NCI-H1092 treated with DMSO at 0.1 percent for 48 hours (cell line): Measurements from ENCODE around the gene TUBA4B.
"Not testable (repeated sequence)": the region's sequence is repeated elsewhere in the genome, so short reads cannot be mapped to it uniquely, and the experiment has no call there.

ENCODE experiments used
- DNase-seq: peaks from one replicate; lab custom pipeline; 2025; lab: John Stamatoyannopoulos, UW

The TUBA4B gene

DNA sequence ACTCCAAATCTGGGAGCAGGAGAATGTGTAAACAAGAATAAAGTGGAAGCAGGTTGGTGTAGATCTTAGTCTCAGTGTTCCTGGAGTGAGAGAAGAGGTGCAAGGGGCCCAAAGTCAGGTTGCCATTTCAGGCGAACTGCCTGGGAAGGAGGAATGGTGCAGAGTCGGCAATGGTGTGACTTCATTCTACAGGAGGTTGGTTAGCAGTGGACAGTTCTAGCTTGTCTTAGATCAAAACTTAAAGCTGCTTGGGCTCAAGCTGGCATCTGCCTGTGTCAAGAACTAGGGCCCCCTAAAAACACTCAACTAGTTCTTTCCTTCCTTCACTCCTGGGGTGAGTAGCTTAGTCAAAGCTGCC is 4.2 kb upstream of the TUBA4B start:
- DNase-seq = no peak

DNA sequence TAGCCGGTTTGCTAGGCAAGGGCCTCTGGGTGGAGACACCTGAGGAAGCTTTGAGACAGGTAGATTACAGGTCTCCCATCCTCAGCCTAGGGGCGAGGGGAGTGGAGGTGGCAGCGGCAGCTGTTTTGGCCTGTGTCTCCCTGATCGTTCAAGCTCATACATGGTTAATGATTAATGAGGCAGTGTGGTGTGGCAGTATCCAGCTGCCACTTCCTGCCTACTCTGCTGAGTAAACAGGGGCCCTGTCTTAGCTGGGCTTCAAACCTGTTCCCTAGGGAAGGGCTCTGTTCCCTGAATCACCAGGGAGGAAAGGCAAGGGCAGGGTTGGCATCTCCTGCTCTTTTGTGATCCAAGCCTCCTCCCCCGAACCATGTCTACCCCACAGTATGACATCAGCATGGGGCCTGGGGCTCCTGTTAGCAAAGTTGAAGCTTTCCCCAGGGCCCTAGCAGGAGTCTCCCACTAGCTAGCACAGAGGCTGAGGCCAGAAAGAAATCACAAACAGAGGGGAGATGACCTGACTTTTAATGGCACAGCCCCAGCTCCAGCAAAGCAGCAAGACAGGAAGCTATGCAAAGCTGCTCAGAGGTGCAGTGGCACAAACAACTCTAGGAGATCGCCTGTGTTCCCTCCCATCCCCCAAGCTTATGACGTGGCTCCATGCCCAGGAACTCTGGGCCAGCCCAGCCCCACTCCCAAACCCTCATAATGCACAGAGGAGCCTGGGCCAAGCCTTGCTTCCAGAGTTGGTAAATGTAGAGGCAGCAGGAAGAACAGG is 3.7 kb upstream of the TUBA4B start:
- peak; percentile 12 for DNase-seq

DNA sequence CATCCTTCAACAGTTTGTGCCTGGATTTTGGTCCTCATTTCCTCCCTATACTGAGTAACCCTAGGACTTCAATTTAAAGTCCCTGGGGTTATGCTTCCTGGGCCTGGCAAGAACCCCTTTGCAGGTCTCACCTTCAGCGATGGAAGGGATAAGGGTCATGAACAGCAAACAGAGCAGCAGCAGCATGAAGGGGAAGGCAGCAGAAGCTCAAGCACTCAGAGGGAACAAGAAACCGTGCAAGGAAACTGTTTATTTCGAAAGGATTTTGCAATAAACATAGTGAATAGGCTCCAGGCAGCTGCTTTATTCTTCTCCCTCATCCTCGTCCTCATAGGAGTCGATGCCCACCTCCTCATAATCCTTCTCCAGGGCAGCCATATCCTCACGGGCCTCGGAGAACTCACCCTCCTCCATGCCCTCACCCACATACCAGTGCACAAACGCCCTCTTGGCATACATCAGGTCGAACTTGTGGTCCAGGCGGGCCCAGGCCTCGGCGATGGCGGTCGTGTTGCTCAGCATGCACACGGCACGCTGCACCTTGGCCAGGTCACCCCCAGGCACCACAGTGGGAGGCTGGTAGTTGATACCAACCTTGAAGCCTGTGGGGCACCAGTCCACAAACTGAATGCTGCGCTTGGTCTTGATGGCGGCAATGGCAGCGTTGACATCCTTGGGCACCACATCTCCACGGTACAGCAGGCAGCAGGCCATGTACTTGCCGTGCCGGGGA is 2.8 kb upstream of the TUBA4B start:
- DNase-seq = no peak

DNA sequence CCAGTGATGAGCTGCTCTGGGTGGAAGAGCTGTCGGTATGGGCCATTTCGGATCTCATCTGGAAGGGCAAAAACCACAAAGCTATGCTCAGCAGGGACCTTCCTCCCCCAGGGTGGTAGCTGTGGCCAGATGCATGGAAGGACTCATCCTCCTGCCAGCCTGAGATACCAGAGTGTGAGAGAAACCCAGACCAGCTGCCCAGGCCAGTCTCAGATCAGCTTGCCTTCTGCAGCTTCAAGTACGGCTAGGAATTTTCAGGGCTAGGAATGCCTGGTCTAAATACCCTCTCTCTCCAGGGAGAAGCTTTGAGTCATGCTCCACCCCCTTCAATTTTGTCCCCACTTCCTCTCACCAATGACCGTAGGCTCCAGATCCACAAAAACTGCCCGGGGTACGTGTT is 1.4 kb upstream of the TUBA4B start:
- DNase-seq = no peak

- DNase-seq = no peak
These were observed 959 bp upstream of the TUBA4B start for GRCh38 chr2:219252084-219252483.

GRCh38 chr2:219252570-219252899 is 508 bp upstream of the TUBA4B start:
- no peak for DNase-seq

GRCh38 chr2:219253753-219254589 is 928 bp downstream of the TUBA4B start, which contains the start of gene TUBA4A:
Gene TUBA4A (minus strand): TSS chr2:219253918. CDS start chr2:219253858, 60 bp downstream.
- DNase-seq = peak; percentile 35

DNA sequence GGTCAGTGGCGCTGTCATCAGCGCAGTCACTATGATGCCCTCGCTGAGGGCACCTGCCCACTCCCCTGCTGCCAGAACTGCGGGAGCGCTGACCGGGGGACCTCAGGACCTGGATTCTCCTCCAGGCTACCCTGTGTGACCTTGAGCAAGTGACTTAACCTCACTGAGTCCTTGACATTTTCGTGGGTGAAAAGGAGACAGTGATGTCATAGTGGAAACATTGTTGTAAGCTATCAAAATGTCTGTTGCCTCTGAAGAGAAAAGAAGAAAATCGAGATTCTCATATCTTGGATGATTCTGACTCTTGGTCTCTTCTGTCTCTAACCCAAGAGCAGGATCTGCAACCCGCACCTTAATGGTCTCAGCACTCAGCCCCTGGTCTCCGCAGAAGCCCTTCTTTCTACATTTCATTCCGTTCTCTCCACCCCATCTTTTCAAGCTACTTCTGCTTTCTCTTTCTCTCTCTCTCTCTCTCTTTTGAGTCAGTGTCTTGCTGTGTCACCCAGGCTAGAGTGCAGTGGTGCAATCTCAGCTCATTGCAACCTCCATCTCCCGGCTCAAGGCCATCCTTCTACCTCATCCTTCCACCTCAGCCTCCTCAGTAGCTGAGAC is 1.7 kb downstream of the TUBA4B start:
- DNase-seq = no peak

DNA sequence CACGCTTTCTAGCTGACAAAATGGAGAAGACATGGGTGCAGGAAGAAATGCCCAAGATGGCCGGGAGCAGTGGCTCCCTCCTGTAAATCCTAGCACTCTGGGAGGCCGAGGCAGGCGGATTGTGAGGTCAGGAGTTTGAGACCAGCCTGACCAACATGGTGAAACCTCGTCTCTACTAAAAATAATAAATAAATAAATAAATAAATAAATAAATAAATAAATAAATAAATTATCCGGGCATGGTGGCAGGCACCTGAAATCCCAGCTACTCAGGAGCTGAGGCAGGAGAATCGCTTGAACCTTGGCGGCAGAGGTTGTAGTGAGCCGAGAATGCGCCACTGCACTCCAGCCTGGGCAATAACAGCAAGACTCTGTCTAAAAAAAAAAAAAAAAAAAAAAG is 5.9 kb downstream of the TUBA4B start:
- DNase-seq = not testable (repeated sequence)

- DNase-seq = no peak
These were observed 8.2 kb downstream of the TUBA4B start for GRCh38 chr2:219261024-219261855.

DNA sequence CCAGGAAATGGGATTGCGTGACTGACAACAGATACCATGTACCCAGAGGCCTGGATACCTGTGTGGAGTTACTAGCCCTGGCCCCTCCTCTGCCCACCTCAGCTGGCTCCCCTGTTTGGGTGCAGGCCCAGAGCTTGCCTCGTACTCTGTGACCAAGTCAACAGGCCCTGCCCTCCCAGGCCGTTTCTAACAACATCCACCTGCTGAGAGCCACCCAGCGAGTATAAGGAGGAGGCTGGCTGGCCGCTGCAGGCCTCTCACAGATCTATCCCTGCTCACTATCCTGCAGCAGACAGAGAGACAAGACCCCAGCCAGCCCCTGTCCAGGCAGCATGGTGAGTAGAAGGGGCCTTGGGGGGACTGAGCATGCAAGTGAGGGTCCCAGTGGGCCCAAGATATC is 13.2 kb downstream of the TUBA4B start:
- DNase-seq = no peak

GRCh38 chr2:219266886-219267285 is 13.8 kb downstream of the TUBA4B start:
- DNase-seq = no peak

DNA sequence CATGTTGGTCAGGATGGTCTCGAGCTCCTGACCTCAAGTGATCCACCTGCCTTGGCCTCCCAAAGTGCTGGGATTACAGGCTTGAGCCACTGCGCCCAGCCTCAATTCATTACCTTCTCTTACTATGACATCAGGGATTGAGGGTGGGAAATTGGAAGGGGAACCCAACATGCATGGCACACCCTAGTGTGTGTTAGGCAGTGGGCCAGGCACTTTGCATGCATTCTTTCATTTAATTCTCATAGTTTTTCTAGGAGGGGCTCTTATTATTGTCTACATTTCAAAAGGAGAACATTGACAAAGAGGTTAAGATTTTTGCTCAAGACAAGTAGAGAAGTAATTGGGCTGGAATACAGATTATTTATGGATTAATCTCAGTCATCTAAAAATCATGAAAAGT is 15.3 kb downstream of the TUBA4B start:
- no peak for DNase-seq

DNA sequence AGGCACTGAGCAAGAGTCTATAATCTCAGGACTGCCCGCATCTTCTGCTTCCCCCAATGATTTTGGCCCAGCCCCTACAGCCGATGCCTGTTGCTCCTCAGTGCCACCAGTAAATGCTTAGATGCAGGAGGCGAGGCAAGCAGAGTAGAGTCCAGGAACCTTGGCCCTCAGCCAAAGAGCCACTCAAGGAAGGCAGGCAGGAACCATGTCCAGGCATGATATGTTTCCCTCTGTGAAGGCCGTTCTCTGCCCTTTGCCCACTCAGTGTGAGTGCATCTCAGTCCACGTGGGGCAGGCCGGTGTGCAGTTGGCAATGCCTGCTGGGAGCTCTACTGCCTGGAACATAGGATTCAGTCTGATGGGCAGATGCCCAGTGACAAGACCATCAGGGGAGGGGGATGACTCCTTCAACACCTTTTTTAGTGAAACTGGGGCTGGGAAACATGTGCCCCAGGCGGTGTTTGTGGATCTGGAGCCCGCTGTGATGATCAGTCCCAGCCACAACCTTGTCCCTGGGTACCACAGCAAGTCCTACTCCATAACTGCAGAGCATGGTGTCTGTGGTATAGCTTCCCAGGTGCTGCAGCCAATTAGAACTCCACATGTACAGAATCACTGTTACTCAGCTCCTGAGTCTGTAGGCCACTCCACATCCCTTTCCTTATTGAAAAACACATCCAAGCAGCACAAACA is 16.5 kb downstream of the TUBA4B start:
- no peak for DNase-seq

DNA sequence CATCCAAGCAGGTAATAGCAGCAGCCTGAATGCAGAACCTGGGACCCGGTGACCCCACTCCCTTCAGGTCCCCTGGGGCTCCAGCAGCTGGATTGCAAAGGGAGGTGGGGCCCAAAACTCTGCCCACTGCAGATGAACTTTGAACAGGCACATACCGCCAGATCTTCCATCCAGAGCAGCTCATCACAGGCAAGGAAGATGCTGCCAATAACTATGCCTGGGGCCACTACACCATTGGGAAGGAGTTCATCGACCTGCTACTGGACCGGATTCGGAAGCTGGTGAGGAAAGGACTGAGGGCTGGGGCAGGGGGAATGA is 17.0 kb downstream of the TUBA4B start:
- DNase-seq = no peak

- no peak for DNase-seq
These were observed 18.0 kb downstream of the TUBA4B start for GRCh38 chr2:219271021-219271420.

GRCh38 chr2:219272356-219272755 is 19.3 kb downstream of the TUBA4B start:
- DNase-seq = no peak

- DNase-seq = no peak
These were observed 20.0 kb downstream of the TUBA4B start for GRCh38 chr2:219272995-219273394.

- no peak for DNase-seq
These were observed 20.9 kb downstream of the TUBA4B start for GRCh38 chr2:219273937-219274336.

DNA sequence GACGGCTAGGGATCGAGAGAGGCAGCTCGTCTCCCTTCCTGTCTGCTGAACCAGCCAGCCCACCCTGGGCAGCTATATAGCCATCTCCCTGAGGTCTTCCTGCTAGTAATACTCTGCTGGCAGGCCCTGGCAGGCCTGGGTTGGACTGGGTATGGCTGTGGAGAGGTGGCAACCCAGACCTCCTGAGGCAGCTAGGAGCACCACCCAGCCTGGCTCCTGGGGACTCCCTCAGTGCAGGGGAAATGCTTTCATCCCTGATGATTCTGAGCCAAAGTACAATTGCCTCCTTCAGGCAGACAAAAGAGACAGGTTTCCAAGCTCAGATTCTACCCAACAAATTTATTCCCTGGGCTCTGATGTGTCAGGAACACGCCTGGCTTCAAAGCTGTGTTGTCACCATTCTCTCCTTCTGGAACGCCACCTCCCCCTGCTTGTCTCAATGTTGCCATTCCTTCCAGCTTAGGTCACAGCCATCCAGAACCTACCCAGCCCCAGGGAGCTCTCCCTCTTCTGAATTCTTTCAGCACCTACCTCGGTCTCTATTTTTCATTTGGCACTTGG is 21.4 kb downstream of the TUBA4B start:
- no peak for DNase-seq
